Bronchial epithelial cell (primary cell): ENCODE data around the gene MRTFA. TPM values are rescaled to one million over a fixed set of nuclear protein-coding genes. Genes with fewer than 3 reads are reported as not detected.

Experiments
- DNase-seq: peaks from one replicate; pipeline ENCODE4 v3.0.0-alpha.2; 2010; ENCODE audit warnings: low read depth
- FAIRE-seq: peaks from 2 replicates; lab custom pipeline; 2011; peaks lifted over from hg19 to GRCh38; lab: Jason Lieb, UNC
- H3K27me3 ChIP-seq: 2 replicates; pipeline ENCODE4 v1.5.1; 2011; ENCODE audit warnings: low read length; ENCODE audit not compliant: control insufficient read depth, insufficient read depth
- H3K36me3 ChIP-seq: 2 replicates; pipeline ENCODE4 v1.5.1; 2011; ENCODE audit warnings: low read length; ENCODE audit not compliant: control insufficient read depth, insufficient read depth
- H3K4me3 ChIP-seq: 2 replicates; pipeline ENCODE4 v1.5.1; 2011; ENCODE audit warnings: mild to moderate bottlenecking, low read depth, low read length, control low read depth
- CTCF ChIP-seq: IDR thresholded peaks from 2 replicates; pipeline ENCODE4 v1.5.1; 2011; ENCODE audit warnings: mild to moderate bottlenecking, moderate library complexity, low read length, control low read depth, inconsistent platforms; ENCODE audit not compliant: insufficient read depth, severe bottlenecking
- total RNA-seq: library from RNA; depleted of rRNA; stranded (reverse); fragments of >200 nt; gene quantifications from 2 replicates; pipeline ENCODE4 v1.2.1, GENCODE V29; 2014

Gene MRTFA
- total RNA-seq, 1 donor from 2014 or later: 25.3 TPM

- Histone ChIP-seq H3K27me3 (peaks cover 2% of the 10 kb centered on the region), H3K36me3 (no peaks in the 10 kb centered on the region), H3K4me3 (no peak overlapping the region)
- peak; percentile 96 for FAIRE-seq
- no peak for DNase-seq
- TF ChIP-seq CTCF: no peak
Observed at GRCh38 chr22:40674274-40674673, 37.8 kb upstream of the MRTFA start.

- no peak for TF ChIP-seq CTCF
- no peak for DNase-seq
- FAIRE-seq: no peak
- no peaks in the 10 kb centered on the region for H3K27me3 ChIP-seq
- no peak overlapping the region for H3K4me3 ChIP-seq
- no peaks in the 10 kb centered on the region for H3K36me3 ChIP-seq
Observed at GRCh38 chr22:40673017-40673416, 36.5 kb upstream of the MRTFA start.

- no peaks in the 10 kb centered on the region for H3K36me3 ChIP-seq
- TF ChIP-seq CTCF: no peak
- no peak overlapping the region for H3K4me3 ChIP-seq
- FAIRE-seq (no peak), DNase-seq (no peak)
- no peaks in the 10 kb centered on the region for H3K27me3 ChIP-seq
Observed at GRCh38 chr22:40671796-40672360, 35.4 kb upstream of the MRTFA start.

GRCh38 chr22:40671369-40671768 lies 34.9 kb upstream of the MRTFA start:
- no peaks in the 10 kb centered on the region for H3K36me3 ChIP-seq
- FAIRE-seq (no peak), DNase-seq (no peak)
- H3K4me3 ChIP-seq: no peak overlapping the region
- TF ChIP-seq CTCF: no peak
- no peaks in the 10 kb centered on the region for H3K27me3 ChIP-seq

GRCh38 chr22:40670058-40670457 lies 33.5 kb upstream of the MRTFA start:
- FAIRE-seq: no peak
- Histone ChIP-seq H3K27me3 (no peaks in the 10 kb centered on the region), H3K36me3 (no peaks in the 10 kb centered on the region), H3K4me3 (no peak overlapping the region)
- no peak for TF ChIP-seq CTCF
- DNase-seq: no peak
